Neural progenitor cell (in vitro differentiated cells): ENCODE results near the gene RPL29. TPM values are rescaled to one million over a fixed set of nuclear protein-coding genes. Genes with fewer than 3 reads are reported as not detected.

Experiments used
- DNase-seq: peaks from one replicate; pipeline ENCODE4 v3.0.0-alpha.2; 2016; ENCODE audit warnings: low spot score
- H2AFZ ChIP-seq: fragments of 200-600 bp; sonication (generic); replicated peaks from 2 replicates; pipeline ENCODE4 v1.6.1; 2016; ENCODE audit warnings: antibody characterized with exemption
- H3F3A ChIP-seq: fragments of 200-600 bp; sonication (generic); 2 replicates; pipeline ENCODE4 v1.6.1; 2016; ENCODE audit warnings: antibody characterized with exemption, low read depth
- H3K27ac ChIP-seq: fragments of 200-600 bp; sonication (generic); 2 replicates; pipeline ENCODE4 v1.5.1; 2016; ENCODE audit warnings: mild to moderate bottlenecking
- H3K27me3 ChIP-seq: fragments of 200-600 bp; sonication (generic); 2 replicates; pipeline ENCODE4 v1.6.1; 2016; ENCODE audit warnings: mild to moderate bottlenecking, moderate library complexity
- H3K36me3 ChIP-seq: fragments of 200-600 bp; sonication (generic); 2 replicates; pipeline ENCODE4 v1.5.1; 2016
- H3K4me1 ChIP-seq: fragments of 200-600 bp; sonication (generic); 2 replicates; pipeline ENCODE4 v1.6.1; 2016; ENCODE audit warnings: mixed run types
- H3K4me2 ChIP-seq: fragments of 200-600 bp; sonication (generic); 2 replicates; pipeline ENCODE4 v1.6.1; 2016
- H3K4me3 ChIP-seq: fragments of 200-600 bp; sonication (generic); 2 replicates; pipeline ENCODE4 v1.5.1; 2016
- H3K79me2 ChIP-seq: fragments of 200-600 bp; sonication (generic); 2 replicates; pipeline ENCODE4 v1.6.1; 2016; ENCODE audit warnings: low read depth
- H3K9ac ChIP-seq: fragments of 200-600 bp; sonication (generic); 2 replicates; pipeline ENCODE4 v1.6.1; 2016
- H3K9me3 ChIP-seq: fragments of 200-600 bp; sonication (generic); 2 replicates; pipeline ENCODE4 v1.5.1; 2016; ENCODE audit warnings: low read depth
- H4K20me1 ChIP-seq: fragments of 200-600 bp; sonication (generic); 2 replicates; pipeline ENCODE4 v1.6.1; 2016; ENCODE audit warnings: low read depth
- H3K27ac Mint-ChIP-seq: 3 replicates; pipeline ENCODE4 v1.8.0; 2021; ENCODE audit warnings: mixed read lengths
- H3K27me3 Mint-ChIP-seq: 2 replicates; pipeline ENCODE4 v1.8.0; 2022; ENCODE audit warnings: low read depth, mild to moderate bottlenecking, inconsistent platforms, moderate library complexity, mixed read lengths; ENCODE audit not compliant: insufficient read depth
- H3K36me3 Mint-ChIP-seq: 3 replicates; pipeline ENCODE4 v1.8.0; 2021; ENCODE audit warnings: mixed read lengths
- H3K4me1 Mint-ChIP-seq: 3 replicates; pipeline ENCODE4 v1.8.0; 2021; ENCODE audit warnings: mixed read lengths
- H3K4me3 Mint-ChIP-seq: 3 replicates; pipeline ENCODE4 v1.8.0; 2021; ENCODE audit warnings: mild to moderate bottlenecking, moderate library complexity, mixed read lengths
- H3K9me3 Mint-ChIP-seq: 3 replicates; pipeline ENCODE4 v1.8.0; 2020; ENCODE audit warnings: mixed read lengths
- EZH2 ChIP-seq: fragments of 200-600 bp; sonication (generic); IDR thresholded peaks from 2 replicates; pipeline ENCODE4 v1.6.1; 2017; ENCODE audit warnings: antibody characterized with exemption, mild to moderate bottlenecking, moderate library complexity
- EZH2phosphoT487 ChIP-seq: fragments of 200-600 bp; sonication (generic); IDR thresholded peaks from 2 replicates; pipeline ENCODE4 v1.6.1; 2017; ENCODE audit warnings: antibody characterized with exemption
- total RNA-seq: library from RNA; depleted of rRNA; stranded (reverse); fragments of >200 nt; gene quantifications from 2 replicates; pipeline ENCODE4 v1.2.3, GENCODE V29; 2015; ENCODE audit warnings: low replicate concordance
- TF ChIP-seq, protein P1 (sequence below): fragments of 200-600 bp; sonication (generic); IDR thresholded peaks from 2 replicates; pipeline ENCODE4 v1.5.1; 2017; ENCODE audit warnings: antibody characterized with exemption, mild to moderate bottlenecking

Gene RPL29
- total RNA-seq, 1 donor from 2014 or later = 1,431 TPM

- Mint-ChIP-seq H3K27me3 (peaks cover 4% of the 10 kb centered on the region), H3K27ac (no peak overlapping the region), H3K4me1 (peaks cover 10% of the 10 kb centered on the region), H3K4me3 (no peak overlapping the region), H3K9me3 (no peaks in the 10 kb centered on the region), H3K36me3 (peaks cover 3% of the 10 kb centered on the region)
- TF ChIP-seq, protein P1, sequence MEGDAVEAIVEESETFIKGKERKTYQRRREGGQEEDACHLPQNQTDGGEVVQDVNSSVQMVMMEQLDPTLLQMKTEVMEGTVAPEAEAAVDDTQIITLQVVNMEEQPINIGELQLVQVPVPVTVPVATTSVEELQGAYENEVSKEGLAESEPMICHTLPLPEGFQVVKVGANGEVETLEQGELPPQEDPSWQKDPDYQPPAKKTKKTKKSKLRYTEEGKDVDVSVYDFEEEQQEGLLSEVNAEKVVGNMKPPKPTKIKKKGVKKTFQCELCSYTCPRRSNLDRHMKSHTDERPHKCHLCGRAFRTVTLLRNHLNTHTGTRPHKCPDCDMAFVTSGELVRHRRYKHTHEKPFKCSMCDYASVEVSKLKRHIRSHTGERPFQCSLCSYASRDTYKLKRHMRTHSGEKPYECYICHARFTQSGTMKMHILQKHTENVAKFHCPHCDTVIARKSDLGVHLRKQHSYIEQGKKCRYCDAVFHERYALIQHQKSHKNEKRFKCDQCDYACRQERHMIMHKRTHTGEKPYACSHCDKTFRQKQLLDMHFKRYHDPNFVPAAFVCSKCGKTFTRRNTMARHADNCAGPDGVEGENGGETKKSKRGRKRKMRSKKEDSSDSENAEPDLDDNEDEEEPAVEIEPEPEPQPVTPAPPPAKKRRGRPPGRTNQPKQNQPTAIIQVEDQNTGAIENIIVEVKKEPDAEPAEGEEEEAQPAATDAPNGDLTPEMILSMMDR = no peak
- TF ChIP-seq EZH2 = no peak
- TF ChIP-seq EZH2phosphoT487 = no peak
- no peaks in the 10 kb centered on the region for H3K36me3 ChIP-seq
- no peak overlapping the region for H3K27ac ChIP-seq
- peaks cover 21% of the 10 kb centered on the region for H3F3A ChIP-seq
- no peak for DNase-seq
- no peak overlapping the region for H2AFZ ChIP-seq
- H3K4me2 ChIP-seq = no peak overlapping the region
- H3K4me3 ChIP-seq = no peak overlapping the region
- no peak overlapping the region for H3K9ac ChIP-seq
- H3K27me3 ChIP-seq = peaks cover 73% of the 10 kb centered on the region
- H3K4me1 ChIP-seq = peaks cover 13% of the 10 kb centered on the region
- no peaks in the 10 kb centered on the region for H3K9me3 ChIP-seq
- H3K79me2 ChIP-seq = no peaks in the 10 kb centered on the region
- peaks cover 17% of the 10 kb centered on the region for H4K20me1 ChIP-seq
Measured at GRCh38 chr3:51954713-51955112, 41.0 kb downstream of the RPL29 start.

GRCh38 chr3:51954105-51954504 lies 41.6 kb downstream of the RPL29 start:
- Mint-ChIP-seq H3K9me3 (no peaks in the 10 kb centered on the region), H3K27me3 (peaks cover 4% of the 10 kb centered on the region), H3K27ac (no peak overlapping the region), H3K36me3 (peaks cover 3% of the 10 kb centered on the region), H3K4me1 (peaks cover 10% of the 10 kb centered on the region), H3K4me3 (no peak overlapping the region)
- H3K4me3 ChIP-seq = no peak overlapping the region
- H3F3A ChIP-seq = peaks cover 21% of the 10 kb centered on the region
- no peak overlapping the region for H3K27ac ChIP-seq
- no peak for DNase-seq
- TF ChIP-seq EZH2phosphoT487 (no peak), EZH2 (no peak)
- TF ChIP-seq, protein P1 = no peak
- no peak overlapping the region for H3K4me2 ChIP-seq
- peaks cover 17% of the 10 kb centered on the region for H4K20me1 ChIP-seq
- H3K4me1 ChIP-seq = peaks cover 13% of the 10 kb centered on the region
- no peaks in the 10 kb centered on the region for H3K79me2 ChIP-seq
- no peaks in the 10 kb centered on the region for H3K9me3 ChIP-seq
- H3K36me3 ChIP-seq = no peaks in the 10 kb centered on the region
- H3K27me3 ChIP-seq = peaks cover 77% of the 10 kb centered on the region
- H2AFZ ChIP-seq = no peak overlapping the region
- H3K9ac ChIP-seq = no peak overlapping the region

DNA sequence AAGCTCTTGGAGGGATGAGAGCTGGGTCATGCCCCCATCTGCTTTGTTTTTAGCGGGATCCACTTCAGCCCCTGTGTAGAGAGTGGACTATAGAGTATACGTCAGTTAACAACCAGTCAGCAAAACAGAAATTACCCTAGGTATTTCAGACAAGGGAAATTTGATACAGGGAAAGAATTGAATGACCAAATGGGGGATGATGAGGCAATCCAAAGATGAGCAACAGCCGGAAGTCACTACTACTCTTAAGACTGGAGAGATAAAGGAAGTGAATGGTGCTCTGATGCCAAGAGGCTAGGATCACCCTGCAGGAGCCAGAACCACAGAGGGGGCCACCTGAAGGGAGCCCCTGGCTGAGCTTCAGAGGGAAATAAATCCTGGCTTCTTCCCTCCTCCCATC lies 42.2 kb downstream of the RPL29 start:
- Histone ChIP-seq H4K20me1 (peaks cover 17% of the 10 kb centered on the region), H3K36me3 (no peaks in the 10 kb centered on the region), H2AFZ (no peak overlapping the region), H3K4me3 (no peak overlapping the region), H3K27me3 (peaks cover 84% of the 10 kb centered on the region), H3K9ac (no peak overlapping the region), H3K4me1 (peaks cover 13% of the 10 kb centered on the region), H3K79me2 (no peaks in the 10 kb centered on the region), H3K27ac (no peak overlapping the region), H3K4me2 (no peak overlapping the region), H3F3A (peaks cover 21% of the 10 kb centered on the region), H3K9me3 (no peaks in the 10 kb centered on the region)
- peaks cover 10% of the 10 kb centered on the region for H3K4me1 Mint-ChIP-seq
- H3K36me3 Mint-ChIP-seq = peaks cover 3% of the 10 kb centered on the region
- DNase-seq = no peak
- H3K9me3 Mint-ChIP-seq = no peaks in the 10 kb centered on the region
- H3K27ac Mint-ChIP-seq = no peak overlapping the region
- TF ChIP-seq EZH2phosphoT487 (no peak), EZH2 (no peak)
- TF ChIP-seq, protein P1 = no peak
- H3K4me3 Mint-ChIP-seq = no peak overlapping the region
- H3K27me3 Mint-ChIP-seq = peaks cover 4% of the 10 kb centered on the region
